ENCODE data around the gene DYNLT1.

DNA sequence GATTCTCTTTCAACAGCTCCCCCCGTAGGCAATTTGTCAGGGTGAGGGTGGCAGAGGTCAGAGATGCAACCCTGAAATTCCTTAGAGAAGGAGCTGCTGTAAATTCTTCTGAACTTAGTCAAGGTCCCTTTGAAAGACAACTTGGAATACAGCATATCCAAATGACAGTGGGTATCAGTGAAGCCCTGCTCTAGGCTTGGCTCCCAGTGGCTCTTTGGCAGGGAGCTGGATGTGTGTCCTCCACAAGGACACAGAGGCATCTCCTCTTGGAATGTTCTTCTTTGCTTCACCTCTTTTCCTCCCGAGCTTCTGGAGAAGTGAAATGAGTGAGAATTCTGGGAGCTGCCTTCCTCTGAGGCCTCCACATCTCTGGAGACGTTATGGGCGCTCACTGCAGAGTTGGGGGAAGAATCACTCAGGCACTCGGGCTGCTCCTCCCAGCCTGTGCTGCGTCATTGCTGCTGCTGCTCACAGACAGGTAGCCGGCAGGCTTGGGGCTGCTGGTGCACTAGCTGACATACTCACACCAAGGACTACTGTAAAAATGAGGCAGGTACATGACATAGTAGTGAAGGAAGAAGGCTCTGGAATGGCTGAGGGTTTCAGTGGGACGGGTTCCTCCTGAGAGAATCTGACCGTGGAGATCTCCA lies 34.1 kb downstream of the DYNLT1 start:
- no peak for TF ChIP-seq TARDBP (IDR thresholded peaks at IDR 0.05)
- TF ChIP-seq HDGF (IDR thresholded peaks at IDR 0.05; ENCODE audit: borderline replicate concordance), result no peak
- no peak for TF ChIP-seq BHLHE40 (IDR thresholded peaks at IDR 0.05; ENCODE audit: borderline replicate concordance)
- no peak for TF ChIP-seq SP1 (IDR thresholded peaks at IDR 0.05)
- TF ChIP-seq FOXM1 (IDR thresholded peaks at IDR 0.05; ENCODE audit: borderline replicate concordance), result no peak
- TF ChIP-seq SUZ12 (IDR thresholded peaks at IDR 0.05), result no peak
- TF ChIP-seq NFRKB (IDR thresholded peaks at IDR 0.05), result no peak
- TF ChIP-seq, protein P1, sequence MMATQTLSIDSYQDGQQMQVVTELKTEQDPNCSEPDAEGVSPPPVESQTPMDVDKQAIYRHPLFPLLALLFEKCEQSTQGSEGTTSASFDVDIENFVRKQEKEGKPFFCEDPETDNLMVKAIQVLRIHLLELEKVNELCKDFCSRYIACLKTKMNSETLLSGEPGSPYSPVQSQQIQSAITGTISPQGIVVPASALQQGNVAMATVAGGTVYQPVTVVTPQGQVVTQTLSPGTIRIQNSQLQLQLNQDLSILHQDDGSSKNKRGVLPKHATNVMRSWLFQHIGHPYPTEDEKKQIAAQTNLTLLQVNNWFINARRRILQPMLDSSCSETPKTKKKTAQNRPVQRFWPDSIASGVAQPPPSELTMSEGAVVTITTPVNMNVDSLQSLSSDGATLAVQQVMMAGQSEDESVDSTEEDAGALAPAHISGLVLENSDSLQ (IDR thresholded peaks at IDR 0.05), result no peak
- TF ChIP-seq ELF4 (IDR thresholded peaks at IDR 0.05), result no peak
- TF ChIP-seq ZNF384 (IDR thresholded peaks at IDR 0.05), result no peak
- TF ChIP-seq LEF1 (IDR thresholded peaks at IDR 0.05; ENCODE audit: borderline replicate concordance), result no peak
- TF ChIP-seq ARNT (IDR thresholded peaks at IDR 0.05), result no peak

Data from HEK293T (cell line).